A673 (cell line): ENCODE measurements around the gene TTC5. TPM values are rescaled to one million over a fixed set of nuclear protein-coding genes. Genes with fewer than 3 reads are reported as not detected.
"Not testable (repeated sequence)": the region's sequence is repeated elsewhere in the genome, so short reads cannot be mapped to it uniquely, and the experiment has no call there.

Source experiments
- BruUV-seq: library from RNA; stranded (reverse); fragments of 400-500 nt; replicated peaks from 2 replicates; lab custom pipeline; 2021; lab: Mats Ljungman, UMichigan
- CTCF ChIA-PET: fragments of 300-600 bp; sonication (Branson Sonifier 250); formaldehyde crosslinking; loops from one replicate; lab custom pipeline; 2022; ENCODE audit warnings: antibody characterized with exemption; lab: Charles Lee
- POLR2A ChIA-PET: fragments of 300-600 bp; sonication (Branson Sonifier 250); formaldehyde crosslinking; loops from one replicate; lab custom pipeline; 2022; ENCODE audit warnings: antibody characterized with exemption; ENCODE audit not compliant: low non-redundant PET; lab: Charles Lee
- DNase-seq: peaks from one replicate; pipeline ENCODE4 v3.0.0-alpha.2; 2015; ENCODE audit warnings: low spot score
- H3K27ac ChIP-seq: fragments of 200-600 bp; sonication (generic); 2 replicates; pipeline ENCODE4 v1.5.1; 2016; ENCODE audit warnings: mixed run types, low read depth, mild to moderate bottlenecking, mixed read lengths, antibody characterized with exemption, low read length; ENCODE audit not compliant: poor library complexity, severe bottlenecking
- H3K27me3 ChIP-seq: fragments of 200-600 bp; sonication (generic); replicated peaks from 2 replicates; pipeline ENCODE4 v1.6.1; 2017; ENCODE audit warnings: mixed run types, low read depth, mild to moderate bottlenecking, mixed read lengths, antibody characterized with exemption, low read length; ENCODE audit not compliant: insufficient read depth, poor library complexity
- H3K36me3 ChIP-seq: fragments of 200-600 bp; sonication (generic); 2 replicates; pipeline ENCODE4 v1.6.1; 2016; ENCODE audit warnings: mixed run types, mild to moderate bottlenecking, mixed read lengths, antibody characterized with exemption, low read length; ENCODE audit not compliant: insufficient read depth, poor library complexity, severe bottlenecking
- H3K4me1 ChIP-seq: fragments of 200-600 bp; sonication (generic); 2 replicates; pipeline ENCODE4 v1.6.1; 2017; ENCODE audit warnings: mixed run types, mild to moderate bottlenecking, mixed read lengths, antibody characterized with exemption, low read length; ENCODE audit not compliant: insufficient read depth, poor library complexity, severe bottlenecking
- H3K4me3 ChIP-seq: fragments of 200-600 bp; sonication (generic); 2 replicates; pipeline ENCODE4 v1.5.1; 2016; ENCODE audit warnings: low read depth, mixed run types, mild to moderate bottlenecking, mixed read lengths, low read length; ENCODE audit not compliant: poor library complexity, severe bottlenecking
- H3K9me3 ChIP-seq: fragments of 200-600 bp; sonication (generic); 2 replicates; pipeline ENCODE4 v1.6.1; 2016; ENCODE audit warnings: mixed run types, low read depth, mild to moderate bottlenecking, mixed read lengths, antibody characterized with exemption, low read length; ENCODE audit not compliant: poor library complexity, severe bottlenecking
- EZH2 ChIP-seq: fragments of 200-600 bp; sonication (generic); IDR thresholded peaks from 2 replicates; pipeline ENCODE4 v1.6.1; 2017; ENCODE audit warnings: borderline replicate concordance, low read depth, mild to moderate bottlenecking, mixed read lengths, antibody characterized with exemption, low read length; ENCODE audit not compliant: poor library complexity, severe bottlenecking
- intact Hi-C: fragments of 100-400 bp; cut with micrococcal nuclease; formaldehyde crosslinking; loops from one replicate; pipeline ENCODE4 v1.10.0; 2022; ENCODE audit not compliant: unreplicated experiment
- total RNA-seq: library from RNA; stranded (reverse); gene quantifications from 2 replicates; pipeline ENCODE4 v1.2.3, GENCODE V29; 2021
- TF ChIP-seq, protein P1 (sequence below): fragments of 300-800, 200-600 bp; sonication (generic); conservative IDR thresholded peaks from 2 replicates; pipeline ENCODE4 v1.5.1; 2017; ENCODE audit warnings: low read depth, mild to moderate bottlenecking, antibody characterized with exemption, low read length, moderate library complexity, mixed read lengths

Gene TTC5
- total RNA-seq, 1 experiment from 2014 or later = 31.8 TPM

DNA sequence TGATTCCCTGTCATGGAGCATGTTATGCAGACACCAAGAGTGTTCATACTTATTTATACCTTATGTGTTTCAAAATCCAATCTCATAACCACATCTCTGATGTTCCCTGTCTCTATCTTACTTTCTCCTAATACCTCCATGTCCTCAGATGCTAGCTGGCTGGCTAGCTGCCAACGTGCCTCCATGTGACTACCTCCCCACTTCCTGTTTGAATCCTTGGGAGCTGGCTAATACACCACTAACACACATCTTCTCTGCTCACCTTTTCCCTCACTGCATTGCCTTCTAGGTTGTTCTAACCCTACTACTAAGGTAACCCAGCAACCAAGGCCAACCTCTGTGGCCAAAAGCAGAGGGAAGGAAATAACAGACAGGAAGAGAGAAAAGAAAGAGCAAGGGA lies 27.3 kb downstream of the TTC5 start:
- Histone ChIP-seq H3K4me1 (no peaks in the 10 kb centered on the region), H3K36me3 (no peaks in the 10 kb centered on the region), H3K9me3 (peaks cover 15% of the 10 kb centered on the region), H3K27ac (no peak overlapping the region), H3K4me3 (no peak overlapping the region), H3K27me3 (no peaks in the 10 kb centered on the region)
- no TSS peak for BruUV-seq
- POLR2A ChIA-PET = interaction anchor here (0.7 kb wide), 1 partner anchor 26 kb away, joined by 3 read pairs; no protein-coding TSS in a partner anchor
- TF ChIP-seq EZH2 = no peak
- TF ChIP-seq, protein P1, sequence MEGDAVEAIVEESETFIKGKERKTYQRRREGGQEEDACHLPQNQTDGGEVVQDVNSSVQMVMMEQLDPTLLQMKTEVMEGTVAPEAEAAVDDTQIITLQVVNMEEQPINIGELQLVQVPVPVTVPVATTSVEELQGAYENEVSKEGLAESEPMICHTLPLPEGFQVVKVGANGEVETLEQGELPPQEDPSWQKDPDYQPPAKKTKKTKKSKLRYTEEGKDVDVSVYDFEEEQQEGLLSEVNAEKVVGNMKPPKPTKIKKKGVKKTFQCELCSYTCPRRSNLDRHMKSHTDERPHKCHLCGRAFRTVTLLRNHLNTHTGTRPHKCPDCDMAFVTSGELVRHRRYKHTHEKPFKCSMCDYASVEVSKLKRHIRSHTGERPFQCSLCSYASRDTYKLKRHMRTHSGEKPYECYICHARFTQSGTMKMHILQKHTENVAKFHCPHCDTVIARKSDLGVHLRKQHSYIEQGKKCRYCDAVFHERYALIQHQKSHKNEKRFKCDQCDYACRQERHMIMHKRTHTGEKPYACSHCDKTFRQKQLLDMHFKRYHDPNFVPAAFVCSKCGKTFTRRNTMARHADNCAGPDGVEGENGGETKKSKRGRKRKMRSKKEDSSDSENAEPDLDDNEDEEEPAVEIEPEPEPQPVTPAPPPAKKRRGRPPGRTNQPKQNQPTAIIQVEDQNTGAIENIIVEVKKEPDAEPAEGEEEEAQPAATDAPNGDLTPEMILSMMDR = no peak
- intact Hi-C loops = no loop called here
- CTCF ChIA-PET = no interaction called here
- DNase-seq = peak; percentile 40

DNA sequence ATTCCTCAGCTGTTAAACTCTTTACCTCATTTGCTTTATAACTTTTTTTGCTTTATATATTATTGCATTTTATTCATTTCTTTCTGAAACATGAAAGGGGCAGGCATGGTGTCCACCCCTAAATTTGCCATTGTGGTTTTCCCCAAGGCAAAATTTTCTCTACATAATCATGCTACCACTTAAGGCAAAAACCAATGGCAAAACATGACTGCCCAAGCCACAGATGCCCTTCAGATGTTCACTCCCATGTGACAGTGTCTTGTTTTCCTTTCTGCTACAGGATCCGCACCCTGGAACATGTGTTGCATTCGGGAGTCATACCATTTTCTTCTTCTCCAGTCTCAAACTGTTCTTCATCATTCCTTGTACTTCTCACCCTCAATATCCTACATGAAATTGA lies 28.3 kb downstream of the TTC5 start:
- no TSS peak for BruUV-seq

DNA sequence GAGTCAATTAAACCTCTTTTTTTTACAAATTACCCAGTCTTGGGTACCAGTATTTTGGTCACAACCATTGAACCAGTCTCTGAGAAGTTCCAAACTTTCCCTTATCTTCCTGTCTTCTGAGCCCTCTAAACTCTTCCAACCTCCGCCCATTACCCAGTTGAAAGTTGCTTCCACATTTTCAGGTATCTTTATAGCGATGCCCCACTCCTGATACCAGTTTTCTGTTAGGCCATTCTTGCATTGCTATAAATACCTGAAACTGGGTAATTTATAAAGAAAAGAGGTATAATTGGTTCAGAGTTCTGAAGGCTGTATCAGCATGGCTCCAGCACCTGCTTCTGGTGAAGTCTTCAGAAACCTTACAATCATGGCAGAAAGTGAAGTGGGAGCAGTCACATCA lies 31.7 kb downstream of the TTC5 start:
- H3K9me3 ChIP-seq = peaks cover 15% of the 10 kb centered on the region
- no TSS peak for BruUV-seq
- no peaks in the 10 kb centered on the region for H3K36me3 ChIP-seq
- no peak for DNase-seq
- no peak overlapping the region for H3K27ac ChIP-seq
- ChIA-PET POLR2A (no interaction called here), CTCF (no interaction called here)
- no peaks in the 10 kb centered on the region for H3K4me1 ChIP-seq
- intact Hi-C loops = no loop called here
- TF ChIP-seq EZH2 = no peak
- TF ChIP-seq, protein P1 = no peak
- no peaks in the 10 kb centered on the region for H3K27me3 ChIP-seq
- no peak overlapping the region for H3K4me3 ChIP-seq

More for the DNA sequence above, 28.3 kb downstream of the TTC5 start:
- Histone ChIP-seq H3K27me3 (no peaks in the 10 kb centered on the region), H3K9me3 (peaks cover 15% of the 10 kb centered on the region), H3K36me3 (no peaks in the 10 kb centered on the region), H3K4me3 (no peak overlapping the region), H3K4me1 (no peaks in the 10 kb centered on the region), H3K27ac (no peak overlapping the region)
- ChIA-PET POLR2A (no interaction called here), CTCF (no interaction called here)
- TF ChIP-seq EZH2 = no peak
- TF ChIP-seq, protein P1 = no peak
- intact Hi-C loops = no loop called here
- DNase-seq = no peak

DNA sequence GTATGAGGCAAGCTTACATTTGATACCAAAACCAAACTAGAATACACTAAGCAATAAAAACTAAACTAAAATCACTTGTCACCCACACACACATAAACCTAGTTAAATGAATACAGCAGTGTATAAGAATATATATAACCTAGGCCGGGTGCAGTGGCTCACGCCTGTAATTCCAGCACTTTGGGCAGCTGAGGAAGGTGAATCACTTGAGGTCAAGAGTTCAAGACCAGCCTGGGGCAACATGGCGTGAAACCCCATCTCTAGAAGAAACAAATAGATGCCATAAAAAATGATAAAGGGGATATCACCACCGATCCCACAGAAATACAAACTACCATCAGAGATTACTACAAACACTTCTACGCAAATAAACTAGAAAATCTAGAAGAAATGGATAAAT lies 41.4 kb downstream of the TTC5 start:
- BruUV-seq, H3K27me3 ChIP-seq, H3K9me3 ChIP-seq, DNase-seq, POLR2A ChIA-PET, H3K36me3 ChIP-seq, H3K4me3 ChIP-seq, CTCF ChIA-PET, H3K27ac ChIP-seq, intact Hi-C loops: not testable (repeated sequence)
- peaks cover 19% of the 10 kb centered on the region for H3K4me1 ChIP-seq
